Osteocyte (in vitro differentiated cells): ENCODE data around the gene GPR137B. TPM values are rescaled to one million over a fixed set of nuclear protein-coding genes. Genes with fewer than 3 reads are reported as not detected.
"Not testable (repeated sequence)": the region's sequence is repeated elsewhere in the genome, so short reads cannot be mapped to it uniquely, and the experiment has no call there.

ENCODE experiments used
- DNase-seq: peaks from one replicate; pipeline ENCODE4 v3.0.0; 2021; ENCODE audit warnings: mixed read lengths; ENCODE audit not compliant: unreplicated experiment; ENCODE audit errors: extremely low spot score
- H3K27ac Mint-ChIP-seq: one replicate; pipeline ENCODE4 v1.8.0; 2021; ENCODE audit warnings: mild to moderate bottlenecking, mixed read lengths; ENCODE audit not compliant: unreplicated experiment
- H3K27me3 Mint-ChIP-seq: one replicate; pipeline ENCODE4 v1.8.0; 2021; ENCODE audit warnings: mixed read lengths; ENCODE audit not compliant: unreplicated experiment
- H3K36me3 Mint-ChIP-seq: one replicate; pipeline ENCODE4 v1.8.0; 2021; ENCODE audit warnings: mixed read lengths; ENCODE audit not compliant: unreplicated experiment
- H3K4me1 Mint-ChIP-seq: one replicate; pipeline ENCODE4 v1.8.0; 2021; ENCODE audit warnings: mixed read lengths; ENCODE audit not compliant: unreplicated experiment
- H3K4me3 Mint-ChIP-seq: one replicate; pipeline ENCODE4 v1.8.0; 2021; ENCODE audit warnings: mild to moderate bottlenecking, moderate library complexity, mixed read lengths; ENCODE audit not compliant: unreplicated experiment
- H3K9me3 Mint-ChIP-seq: one replicate; pipeline ENCODE4 v1.8.0; 2021; ENCODE audit warnings: mixed read lengths; ENCODE audit not compliant: unreplicated experiment
- CTCF ChIP-seq: fragments of 200-600 bp; sonication (generic); IDR thresholded peaks from 2 replicates; pipeline ENCODE4 v1.5.0; 2021; ENCODE audit warnings: antibody characterized with exemption, mild to moderate bottlenecking, moderate library complexity
- long read RNA-seq: library from polyadenylated mRNA; unstranded; transcript quantifications from one replicate; pipeline ENCODE4 v2.0.0, GENCODE V29; 2021
- total RNA-seq: library from RNA; stranded (reverse); gene quantifications from 2 replicates; pipeline ENCODE4 v1.2.1, GENCODE V29; 2021

Gene GPR137B
- 17.3 and 19.8 TPM in 2 replicates for total RNA-seq
- long read RNA-seq, partial matches to known transcripts = 2 of 8 reads
- long read RNA-seq, other reads (novel, unspliced or antisense) = 3 of 8 reads

- H3K4me3 Mint-ChIP-seq = peak within 1 kb of the TSS; percentile 92
- H3K27ac Mint-ChIP-seq = peak within 1 kb of the TSS; percentile 60
- TF ChIP-seq CTCF = no peak
- H3K36me3 Mint-ChIP-seq = no peaks in the 10 kb centered on the region
- H3K9me3 Mint-ChIP-seq = no peaks in the 10 kb centered on the region
- H3K4me1 Mint-ChIP-seq = peaks cover 31% of the 10 kb centered on the region
- DNase-seq = no peak
- peaks cover 34% of the 10 kb centered on the region for H3K27me3 Mint-ChIP-seq
Measured at GRCh38 chr1:236142253-236143103, at the start of gene GPR137B. Gene GPR137B (plus strand): TSS chr1:236142539. CDS start chr1:236142623, 84 bp downstream.

GRCh38 chr1:236092899-236093298, 49.4 kb upstream of the GPR137B start:
- Mint-ChIP-seq H3K4me3 (no peak overlapping the region), H3K27me3 (peaks cover 4% of the 10 kb centered on the region), H3K27ac (no peak overlapping the region), H3K36me3 (no peaks in the 10 kb centered on the region), H3K9me3 (peaks cover 6% of the 10 kb centered on the region), H3K4me1 (peaks cover 4% of the 10 kb centered on the region)
- DNase-seq = no peak
- no peak for TF ChIP-seq CTCF

GRCh38 chr1:236095705-236096520, 46.4 kb upstream of the GPR137B start:
- H3K4me3 Mint-ChIP-seq = no peak overlapping the region
- H3K36me3 Mint-ChIP-seq = no peaks in the 10 kb centered on the region
- peaks cover 6% of the 10 kb centered on the region for H3K9me3 Mint-ChIP-seq
- H3K4me1 Mint-ChIP-seq = peaks cover 3% of the 10 kb centered on the region
- no peak for TF ChIP-seq CTCF
- no peak overlapping the region for H3K27ac Mint-ChIP-seq
- H3K27me3 Mint-ChIP-seq = peaks cover 4% of the 10 kb centered on the region
- no peak for DNase-seq

GRCh38 chr1:236096660-236097482, 45.5 kb upstream of the GPR137B start:
- not testable (repeated sequence) for H3K36me3 Mint-ChIP-seq, H3K4me3 Mint-ChIP-seq, H3K4me1 Mint-ChIP-seq, H3K9me3 Mint-ChIP-seq, H3K27me3 Mint-ChIP-seq
- peak; percentile 97 for DNase-seq
- H3K27ac Mint-ChIP-seq = peak overlapping the region; percentile 46

GRCh38 chr1:236098267-236098666, 44.1 kb upstream of the GPR137B start:
- H3K4me3 Mint-ChIP-seq = no peak overlapping the region
- H3K9me3 Mint-ChIP-seq = peaks cover 6% of the 10 kb centered on the region
- H3K4me1 Mint-ChIP-seq = peaks cover 3% of the 10 kb centered on the region
- no peak overlapping the region for H3K27ac Mint-ChIP-seq
- H3K36me3 Mint-ChIP-seq = no peaks in the 10 kb centered on the region
- no peak for TF ChIP-seq CTCF
- peaks cover 4% of the 10 kb centered on the region for H3K27me3 Mint-ChIP-seq
- DNase-seq = no peak
